Stimulated activated CD4-positive, alpha-beta T cell treated with anti-CD3 and anti-CD28 coated beads, Interleukin-1b, Interleukin-23, amount 100 ng/mL, for 48 hours (primary cell): ENCODE data around the gene WDHD1.
"Not testable (repeated sequence)": the region's sequence is repeated elsewhere in the genome, so short reads cannot be mapped to it uniquely, and the experiment has no call there.

Source experiments
- DNase-seq: peaks from one replicate; pipeline ENCODE4 v3.0.0-alpha.2; 2020

The WDHD1 gene

DNA sequence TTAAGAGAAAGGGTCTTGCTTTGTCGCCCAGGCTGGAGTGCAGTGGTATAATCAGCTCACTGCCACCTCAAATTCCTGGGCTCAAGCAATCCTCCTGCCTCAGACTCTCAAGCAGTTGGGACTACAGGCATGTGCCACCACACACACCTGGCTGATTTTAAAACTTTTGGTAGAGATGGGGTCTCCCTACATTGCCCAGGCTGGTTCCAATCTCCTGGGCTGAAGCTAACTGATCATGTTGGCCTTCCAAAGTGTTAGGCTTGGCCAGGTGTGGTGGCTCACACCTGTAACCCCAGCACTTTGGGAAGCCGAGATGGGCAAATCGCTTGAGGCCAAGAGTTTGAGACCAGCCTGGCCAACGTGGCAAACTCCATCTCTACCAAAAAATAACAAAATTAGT lies 80.4 kb downstream of the WDHD1 start:
- DNase-seq, result no peak

DNA sequence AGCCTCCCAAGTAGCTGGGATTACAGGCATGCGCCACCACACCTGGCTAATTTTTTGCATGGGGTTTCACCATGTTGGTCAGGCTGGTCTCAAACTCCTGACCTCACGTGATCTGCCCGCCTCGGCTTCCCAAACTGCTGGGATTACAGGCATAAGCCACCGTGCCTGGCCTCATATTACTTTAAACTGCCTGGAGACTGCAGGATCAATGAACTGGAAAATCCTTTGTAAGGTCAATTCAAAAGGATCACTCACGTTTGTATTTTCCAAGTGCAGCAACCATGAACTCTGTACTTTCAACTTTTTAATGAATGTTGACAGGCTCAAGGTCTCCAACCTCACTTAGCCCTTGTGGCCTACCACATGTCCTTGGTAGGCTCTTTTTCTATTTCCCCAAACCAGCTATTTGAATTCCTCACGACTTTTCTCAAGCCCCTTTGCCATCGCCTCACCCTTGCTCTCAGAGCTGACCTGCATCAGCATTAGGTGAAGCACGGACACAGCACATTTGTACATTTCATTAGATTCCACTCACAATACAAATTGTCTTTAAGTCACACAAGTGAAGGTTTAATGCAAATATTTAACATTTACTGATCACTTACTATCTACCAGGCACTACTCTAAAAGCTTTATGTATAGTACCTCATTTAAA lies 82.0 kb downstream of the WDHD1 start:
- no peak for DNase-seq

DNA sequence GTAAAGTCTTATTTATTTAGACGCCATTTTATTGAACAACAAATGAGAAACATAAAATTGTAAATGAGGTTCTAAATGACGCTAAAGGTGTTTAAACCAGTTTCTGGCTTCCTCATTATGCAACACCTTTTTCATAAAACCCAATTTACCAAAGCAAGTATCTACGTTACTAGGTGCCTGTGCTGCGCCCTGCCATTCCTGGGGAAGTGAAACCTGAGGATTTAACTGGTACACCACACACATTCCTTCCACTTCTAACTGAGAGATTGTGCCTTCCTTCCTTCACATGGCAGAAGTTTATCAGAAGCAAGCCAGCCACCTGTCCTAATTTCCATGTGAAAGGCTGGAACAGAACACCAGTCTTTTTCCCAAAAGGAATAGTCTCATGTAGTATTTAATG lies 84.0 kb downstream of the WDHD1 start:
- no peak for DNase-seq

DNA sequence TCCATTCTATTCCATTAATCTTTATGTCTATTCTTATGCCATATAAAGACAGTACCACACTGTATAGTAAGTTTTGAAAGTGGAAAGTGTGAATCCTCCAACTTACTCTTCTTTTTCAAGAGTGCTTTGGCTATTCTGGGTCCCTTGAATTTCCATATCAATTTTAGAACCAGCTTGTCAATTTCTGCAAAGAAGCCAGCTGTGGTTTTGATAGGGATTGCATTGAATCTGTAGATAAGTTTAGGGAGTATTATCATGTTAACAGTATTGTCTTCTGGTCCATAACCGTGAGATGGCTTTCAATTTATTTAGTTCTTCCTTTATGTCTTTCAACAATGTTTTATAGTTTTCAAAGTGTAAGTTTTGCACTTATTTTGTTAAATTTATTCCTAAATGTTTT lies 90.1 kb downstream of the WDHD1 start:
- DNase-seq, result no peak

DNA sequence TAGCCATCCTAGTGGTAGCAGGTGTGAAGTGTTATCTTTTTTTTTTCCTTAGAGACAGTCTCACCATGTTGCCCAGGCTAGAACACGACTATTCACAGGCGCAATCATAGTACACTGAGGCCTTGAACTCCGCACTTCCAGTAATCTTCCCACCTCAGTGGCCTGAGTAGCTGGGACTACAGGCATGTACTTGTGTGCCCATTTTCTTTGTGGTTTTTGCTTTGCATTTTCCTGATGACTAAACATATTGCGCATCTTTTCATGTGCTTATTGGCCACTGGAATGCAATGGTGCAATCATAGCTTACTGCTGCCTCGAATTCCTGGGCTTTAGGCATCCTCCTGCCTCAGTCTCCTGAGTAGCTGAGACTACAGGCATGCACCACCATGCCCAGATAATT lies 90.9 kb downstream of the WDHD1 start:
- no peak for DNase-seq

DNA sequence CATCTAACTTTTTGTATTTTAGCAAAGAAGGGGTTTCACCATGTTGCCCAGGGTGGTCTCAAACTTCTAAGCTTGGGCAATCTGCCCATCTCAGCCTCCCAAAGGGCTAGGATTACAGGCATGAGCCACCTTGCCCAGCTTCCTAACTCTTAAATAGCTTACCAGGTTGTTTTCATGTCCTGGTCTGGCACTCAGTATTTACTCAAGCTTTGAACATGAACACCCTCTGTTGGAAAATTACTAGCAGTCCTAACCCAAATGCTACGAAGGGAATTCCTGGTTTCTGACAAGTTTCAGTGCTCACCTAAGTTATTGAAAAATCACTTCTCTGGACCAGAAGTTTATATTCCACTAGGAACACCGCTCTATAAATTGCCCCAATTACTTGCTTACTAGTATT lies 91.8 kb downstream of the WDHD1 start:
- DNase-seq, result no peak

DNA sequence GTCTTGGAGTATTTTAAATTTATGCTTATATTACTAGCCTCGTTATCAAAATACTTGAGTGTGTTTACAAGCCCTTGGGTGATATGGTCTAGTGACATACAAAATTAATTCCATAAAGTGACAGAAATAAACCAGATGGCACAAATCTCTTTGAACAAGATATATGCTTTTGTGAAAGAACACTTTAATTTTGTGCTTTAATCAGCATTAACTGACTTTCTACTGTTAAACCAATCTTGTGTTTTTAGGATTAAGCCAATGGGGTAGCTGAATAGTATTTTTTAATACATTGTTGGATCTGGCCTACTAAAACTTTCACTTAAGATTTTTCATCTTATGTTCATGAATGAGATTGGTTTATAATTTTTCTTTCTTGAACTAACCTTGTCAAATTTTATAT lies 93.9 kb downstream of the WDHD1 start:
- no peak for DNase-seq

DNA sequence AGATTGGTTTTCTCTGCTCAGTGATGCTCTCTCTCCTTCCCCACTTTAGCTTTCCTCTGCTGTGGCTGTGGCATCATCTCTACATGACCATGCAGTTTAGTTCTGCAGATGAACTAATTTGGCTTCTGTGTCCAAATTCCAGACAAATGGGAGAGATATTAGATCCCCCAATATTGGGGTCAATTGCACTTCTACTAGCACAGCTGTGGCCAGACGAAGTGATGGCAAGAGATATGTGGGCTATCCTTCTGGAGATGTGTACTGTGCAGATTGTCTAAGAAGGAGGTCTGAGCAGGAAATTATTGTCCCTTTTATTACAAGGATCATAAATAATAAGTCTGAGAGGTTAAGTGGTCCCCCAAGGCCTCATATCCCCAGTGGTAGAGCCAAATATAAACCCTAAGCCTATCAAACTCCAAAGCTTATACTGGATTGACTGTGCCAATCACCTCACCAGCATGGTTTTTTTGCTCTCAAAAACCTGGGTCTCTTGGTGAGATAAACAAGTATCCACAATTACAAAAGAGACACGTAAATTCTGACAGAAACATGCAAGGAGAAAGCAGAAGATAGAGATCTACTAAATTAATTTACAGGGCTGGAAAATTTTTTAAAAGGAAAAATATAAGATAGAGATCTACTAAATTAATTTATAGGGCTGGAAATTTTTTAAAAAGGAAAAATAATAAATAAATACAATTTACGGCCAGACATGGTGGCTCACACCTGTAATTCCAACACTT lies 95.1 kb downstream of the WDHD1 start:
- no peak for DNase-seq

DNA sequence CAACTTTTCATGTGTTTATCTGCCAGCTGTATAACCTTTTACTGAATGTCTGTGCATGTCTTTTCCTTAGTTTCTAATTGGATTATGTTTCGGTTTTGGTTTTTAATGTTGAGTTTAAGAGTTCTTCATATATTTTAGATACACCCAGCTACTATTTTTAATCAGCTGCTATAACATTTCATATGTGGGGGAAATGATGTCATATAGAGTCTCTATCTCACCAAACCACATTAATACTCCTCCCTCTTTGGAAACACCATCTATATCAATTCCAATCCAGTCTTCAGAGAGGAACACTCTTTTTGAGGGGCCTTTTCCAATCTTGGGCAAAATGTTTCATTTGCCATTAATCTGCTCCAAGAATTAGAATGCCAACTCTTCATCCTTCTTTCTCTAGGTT lies 95.8 kb downstream of the WDHD1 start:
- no peak for DNase-seq

DNA sequence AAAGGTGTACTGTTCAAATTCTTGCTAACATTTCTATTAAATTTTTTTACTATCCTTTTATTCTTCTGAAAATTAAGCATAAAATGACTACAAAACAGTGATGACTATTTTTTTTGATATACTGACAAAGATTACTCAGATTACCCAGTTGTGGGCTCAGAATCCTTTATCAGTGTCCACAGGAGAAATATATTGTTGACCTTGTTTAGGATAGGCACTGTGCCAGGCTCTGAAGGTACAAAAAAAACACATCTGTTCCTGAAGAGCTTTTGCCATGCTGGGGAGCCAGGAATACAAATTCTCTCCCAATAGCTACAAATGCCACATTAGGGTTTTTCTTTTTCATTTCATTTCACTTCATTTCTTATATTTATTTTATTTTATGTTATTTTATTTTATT lies 97.3 kb downstream of the WDHD1 start:
- DNase-seq, result no peak

DNA sequence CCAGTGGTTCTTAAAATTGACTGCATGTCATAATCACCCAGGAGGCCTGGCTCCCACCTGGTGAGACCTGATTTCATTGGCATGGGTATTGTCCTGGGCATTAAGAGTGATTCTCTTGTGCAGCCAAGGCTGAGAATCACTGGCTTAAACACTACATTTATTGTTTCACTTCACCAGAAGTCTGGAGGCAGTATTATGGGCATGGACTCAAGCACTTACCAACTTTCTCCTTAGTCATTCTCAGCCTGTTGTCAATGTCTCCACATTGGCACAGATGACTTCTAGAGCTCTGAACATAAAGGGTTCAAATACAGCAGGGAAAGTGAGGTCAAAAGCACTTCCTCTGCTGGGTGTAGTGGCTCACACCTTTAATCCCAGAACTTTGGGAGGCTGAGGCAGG lies 98.7 kb downstream of the WDHD1 start:
- no peak for DNase-seq

DNA sequence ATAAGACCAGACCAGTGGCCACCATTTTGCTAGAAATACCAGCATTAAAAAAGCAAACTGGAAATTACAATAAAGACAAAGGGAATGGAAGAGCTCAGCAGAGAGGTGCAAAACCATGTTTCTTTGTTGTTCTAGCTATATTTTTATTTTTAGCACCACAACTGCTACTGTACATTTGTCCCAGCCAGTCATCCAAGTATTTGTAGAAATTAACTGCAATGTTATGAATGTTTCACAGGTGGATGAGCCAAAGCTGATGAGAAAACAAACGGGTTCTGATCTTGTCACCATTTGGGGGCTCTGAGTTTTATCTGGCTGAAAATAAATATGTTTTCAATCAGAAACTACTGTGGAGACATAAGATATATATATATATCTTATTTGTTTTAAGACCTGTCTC lies 99.3 kb downstream of the WDHD1 start:
- no peak for DNase-seq

DNA sequence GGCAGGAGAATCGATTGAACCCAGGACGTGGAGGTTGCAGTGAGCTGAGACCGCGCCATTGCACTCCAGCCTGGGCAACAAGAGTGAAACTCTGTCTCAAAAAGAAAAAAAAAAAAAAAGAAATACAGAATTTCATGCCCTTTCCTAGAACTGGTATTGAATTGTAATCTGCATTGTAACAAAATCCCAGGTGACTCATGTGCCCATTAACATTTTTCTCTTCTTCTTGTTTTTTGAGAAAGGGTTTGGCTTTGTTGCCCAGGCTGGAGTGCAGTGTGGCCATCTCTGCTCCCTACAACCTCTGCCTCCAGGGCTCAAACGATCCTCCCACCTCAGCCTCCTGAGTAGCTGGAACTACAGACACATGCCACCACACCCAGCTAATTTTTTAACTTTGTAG lies 100.3 kb downstream of the WDHD1 start:
- not testable (repeated sequence) for DNase-seq

DNA sequence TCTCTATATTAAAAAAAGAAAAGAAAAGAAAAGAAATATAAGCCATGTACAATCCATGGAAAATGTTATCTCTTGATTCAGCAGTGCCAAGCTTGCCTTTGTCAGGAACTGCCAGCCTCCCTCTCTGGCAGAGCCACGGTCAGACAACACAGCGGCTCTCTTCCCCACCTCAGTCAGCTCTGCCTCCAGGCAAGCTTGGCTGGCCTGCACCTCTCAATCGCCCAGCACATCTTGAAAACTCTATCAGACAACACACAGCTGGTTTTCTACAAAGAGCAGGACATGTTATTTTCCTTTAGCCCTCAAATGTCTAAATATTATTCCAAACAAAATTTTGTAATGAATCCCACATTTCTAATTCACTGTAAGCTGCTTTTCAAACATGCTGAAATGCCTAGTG lies 104.3 kb downstream of the WDHD1 start:
- DNase-seq, result no peak

DNA sequence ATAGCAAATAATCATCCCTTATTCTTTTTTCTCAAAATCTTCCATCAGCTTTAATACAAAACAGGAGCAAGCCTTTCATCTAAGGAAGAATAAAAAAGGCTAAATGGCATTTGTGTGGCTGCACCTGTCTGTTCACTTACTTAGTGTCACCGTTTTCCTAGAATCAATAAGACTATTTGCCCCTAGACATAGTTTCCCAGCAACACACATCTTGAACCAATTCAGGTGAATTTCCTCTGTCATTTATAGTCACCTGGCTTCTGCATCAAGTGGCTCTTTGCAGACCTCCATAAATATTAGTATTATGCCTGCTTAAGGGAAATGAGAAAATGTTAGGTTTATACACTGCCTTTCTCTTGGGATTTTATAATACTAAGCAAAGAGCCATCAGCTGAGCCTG lies 106.8 kb downstream of the WDHD1 start:
- no peak for DNase-seq

DNA sequence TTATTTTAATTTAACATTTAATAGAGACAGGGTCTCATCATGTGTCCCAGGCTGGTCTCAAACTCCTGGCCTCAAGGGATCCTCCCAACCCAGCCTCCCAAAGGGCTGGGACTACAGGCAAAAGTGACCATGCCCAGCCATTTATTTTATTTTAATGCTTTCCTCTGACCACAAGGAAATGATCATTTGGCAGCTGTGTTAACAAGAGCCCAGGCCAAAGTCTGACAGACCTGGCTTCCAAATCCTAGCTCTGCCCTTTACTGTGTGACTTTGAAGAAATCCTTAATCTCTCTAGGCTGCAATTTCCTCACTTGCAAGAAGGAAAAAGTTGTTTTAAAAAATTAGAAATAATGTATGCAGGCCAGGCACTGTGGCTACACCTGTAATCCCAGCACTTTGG lies 107.6 kb downstream of the WDHD1 start:
- no peak for DNase-seq

DNA sequence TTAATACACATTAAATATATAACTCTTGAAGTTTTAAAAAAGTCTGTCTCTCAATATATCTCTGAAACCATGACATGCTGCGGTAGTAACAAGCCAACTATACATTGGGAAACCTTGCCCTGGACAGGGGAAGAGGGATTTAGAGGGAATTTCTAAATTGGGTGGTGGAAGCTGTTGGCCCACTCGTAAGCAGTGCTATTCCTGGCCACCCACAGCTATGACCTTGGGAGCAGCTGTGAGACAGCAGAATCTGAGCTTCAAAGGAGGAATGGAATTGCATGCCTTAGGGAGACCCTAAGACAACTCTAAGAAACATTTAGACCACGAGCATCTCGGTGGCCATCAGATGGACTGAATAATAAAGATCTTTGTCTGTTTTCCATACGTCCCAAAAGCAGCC lies 108.5 kb downstream of the WDHD1 start:
- no peak for DNase-seq

DNA sequence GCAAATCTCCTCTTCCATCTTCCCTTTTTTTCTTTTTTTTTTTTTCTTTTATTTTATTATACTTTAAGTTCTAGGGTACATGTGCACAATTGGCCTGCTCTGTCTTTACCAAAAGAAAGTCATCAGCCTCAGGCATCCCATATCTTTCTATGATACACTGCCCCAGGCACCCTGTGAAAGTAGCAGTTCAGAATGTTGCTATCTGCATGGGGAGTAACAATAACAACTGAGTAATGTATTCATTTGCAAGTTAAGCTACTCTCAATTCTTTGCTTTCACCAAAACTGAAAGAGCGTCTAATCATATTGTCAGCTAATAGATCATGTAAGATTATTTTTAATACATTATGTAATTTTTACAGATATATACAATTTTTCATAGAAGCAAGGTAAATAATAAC lies 110.8 kb downstream of the WDHD1 start:
- DNase-seq, result no peak

DNA sequence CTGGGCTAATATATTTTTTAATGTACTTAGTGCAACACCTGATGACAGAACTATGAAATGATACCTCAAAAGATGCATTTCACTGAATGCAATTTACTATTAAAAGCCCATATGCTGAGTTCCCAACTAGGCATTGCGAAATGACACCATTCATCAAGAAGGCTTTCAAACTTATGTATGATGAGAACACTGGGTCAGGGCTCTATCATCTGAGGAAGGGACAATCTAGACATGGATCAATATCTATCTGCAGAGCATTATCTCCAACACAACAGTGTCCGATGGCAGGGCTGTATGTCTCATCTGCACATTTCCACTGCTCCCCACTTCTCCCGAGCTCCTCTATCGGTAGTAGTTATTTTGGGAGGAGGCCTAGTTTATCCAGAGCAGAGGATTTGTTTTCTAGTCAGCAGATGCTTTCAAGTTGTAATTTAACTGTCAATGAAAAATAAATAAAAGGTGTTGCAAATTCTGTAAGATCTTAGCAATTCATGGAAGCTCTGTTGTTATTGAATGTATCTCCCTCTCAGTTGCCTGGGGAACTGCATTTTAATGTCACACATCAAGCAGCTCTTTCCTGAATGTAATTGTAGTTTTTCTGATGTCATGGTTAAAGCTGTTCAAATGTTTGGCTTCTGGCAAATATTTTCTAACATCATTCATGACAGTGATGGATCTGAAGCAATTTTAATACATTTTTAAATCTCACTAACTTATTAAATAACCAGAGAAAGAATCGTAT lies 116.9 kb downstream of the WDHD1 start:
- no peak for DNase-seq

DNA sequence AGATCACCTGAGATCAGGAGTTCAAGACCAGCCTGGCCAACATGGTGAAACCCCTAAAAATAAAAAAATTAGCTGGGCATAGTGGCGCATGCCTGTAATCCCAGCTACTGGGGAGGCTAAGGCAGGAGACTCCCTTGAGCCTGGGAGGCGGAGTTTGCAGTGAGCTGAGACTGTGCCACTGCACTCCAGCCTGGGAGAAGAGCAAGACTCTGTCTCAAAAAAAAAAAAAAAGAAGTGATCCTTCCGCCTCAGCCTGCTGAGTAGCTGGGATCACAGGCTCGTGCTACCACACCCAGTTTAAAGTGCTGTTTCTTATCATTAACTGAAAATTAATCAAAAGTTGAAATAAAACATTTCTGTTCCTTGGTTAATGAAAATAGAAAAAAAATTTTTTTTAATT lies 117.9 kb downstream of the WDHD1 start:
- DNase-seq, result not testable (repeated sequence)

DNA sequence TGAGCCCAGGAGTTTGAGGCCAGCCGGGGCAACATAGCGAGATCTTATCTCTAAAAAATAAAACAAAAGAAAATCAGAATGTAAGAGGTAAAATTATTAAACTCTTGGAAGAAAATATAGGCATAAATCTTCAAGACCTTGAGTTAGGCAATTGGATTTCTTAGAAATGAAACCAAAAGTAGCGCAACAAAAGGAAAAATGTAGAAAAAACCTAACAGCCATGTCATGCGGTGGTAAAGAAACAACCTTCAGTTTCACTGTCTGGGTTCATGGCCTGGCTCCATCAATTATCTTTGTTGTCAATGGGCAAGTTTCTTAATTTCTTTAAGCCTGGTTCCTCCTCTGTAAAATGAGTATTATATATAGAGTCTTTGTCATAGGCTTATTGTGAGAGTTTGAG lies 118.7 kb downstream of the WDHD1 start:
- no peak for DNase-seq

DNA sequence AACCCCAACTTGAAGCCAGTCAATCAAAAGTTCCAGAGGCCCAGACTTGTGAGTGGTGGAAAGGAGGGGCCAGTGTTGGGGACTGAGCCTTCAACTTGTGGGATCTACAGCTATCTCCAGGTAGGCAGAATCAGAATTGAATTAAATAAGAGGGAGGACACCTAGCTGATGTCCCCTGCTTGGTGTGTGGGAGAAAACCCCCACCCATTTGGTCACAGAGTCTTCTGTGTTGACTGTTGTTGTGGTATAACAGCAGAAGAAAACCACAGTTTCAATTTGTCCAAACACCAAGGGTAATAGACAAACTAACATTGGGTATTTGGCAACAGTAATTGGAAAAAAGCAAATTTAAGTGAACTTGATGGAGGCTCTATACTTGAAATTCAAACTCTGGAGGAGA lies 120.8 kb downstream of the WDHD1 start:
- no peak for DNase-seq

DNA sequence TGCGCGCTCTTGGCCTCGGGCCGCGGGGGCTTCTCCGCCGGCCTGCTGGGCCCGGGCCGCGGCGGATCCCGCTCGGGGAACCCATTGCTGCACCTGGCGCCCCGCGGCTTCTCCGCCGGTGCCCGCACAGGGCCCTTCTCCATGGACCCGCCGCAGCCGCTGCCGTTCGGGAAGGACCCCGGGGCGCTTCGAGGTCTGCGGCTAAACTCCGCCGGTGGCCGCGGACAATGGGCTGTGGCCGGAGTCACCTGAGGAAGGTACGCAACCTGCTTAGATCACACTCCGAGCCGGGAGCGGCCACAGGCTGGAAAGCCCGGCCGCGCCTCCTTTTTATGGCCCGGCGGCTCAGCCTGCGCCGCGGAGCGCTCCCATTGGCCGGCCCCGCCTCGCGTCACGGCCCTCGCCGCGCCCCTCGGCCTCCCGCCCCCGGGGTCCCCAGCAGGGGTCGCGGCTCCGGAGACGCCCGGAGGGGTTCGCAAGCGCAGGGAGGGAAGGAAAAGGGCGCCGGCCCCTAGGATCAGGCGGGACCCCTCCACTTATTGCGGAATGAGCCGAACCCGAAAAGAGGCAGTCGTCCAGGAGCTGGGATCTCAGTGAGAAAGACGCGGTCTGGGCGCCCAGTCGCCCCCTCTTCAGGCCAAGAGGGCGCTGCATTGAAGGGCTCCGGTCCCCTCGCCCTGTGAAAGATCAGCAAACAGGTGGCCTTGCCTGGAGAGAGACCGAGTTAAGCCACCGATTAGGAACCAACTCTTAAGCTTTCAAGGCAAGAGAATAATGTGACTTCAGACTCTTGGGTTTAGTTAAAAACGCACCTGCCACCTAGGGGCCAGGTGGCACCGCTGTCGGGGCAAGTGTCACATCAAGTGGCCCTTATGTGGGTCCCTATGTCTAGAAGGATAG lies 124.1 kb downstream of the WDHD1 start, which contains the start of gene GCH1:
GCH1 (minus strand) TSS at position 306 of the 900 bp plus-strand sequence; CDS start at position 143, 163 bp downstream.
- DNase-seq, result peak; percentile 58
